ENCODE results near the gene COMMD6. TPM values are rescaled to one million over a fixed set of nuclear protein-coding genes. Genes with fewer than 3 reads are reported as not detected.
A peak's percentile ranks its signal among the peaks of the same experiment; 100 is the strongest.

COMMD6 gene
- total and polyA plus RNA-seq, 8 donors: 15.4 to 372 (median 152) TPM

DNA sequence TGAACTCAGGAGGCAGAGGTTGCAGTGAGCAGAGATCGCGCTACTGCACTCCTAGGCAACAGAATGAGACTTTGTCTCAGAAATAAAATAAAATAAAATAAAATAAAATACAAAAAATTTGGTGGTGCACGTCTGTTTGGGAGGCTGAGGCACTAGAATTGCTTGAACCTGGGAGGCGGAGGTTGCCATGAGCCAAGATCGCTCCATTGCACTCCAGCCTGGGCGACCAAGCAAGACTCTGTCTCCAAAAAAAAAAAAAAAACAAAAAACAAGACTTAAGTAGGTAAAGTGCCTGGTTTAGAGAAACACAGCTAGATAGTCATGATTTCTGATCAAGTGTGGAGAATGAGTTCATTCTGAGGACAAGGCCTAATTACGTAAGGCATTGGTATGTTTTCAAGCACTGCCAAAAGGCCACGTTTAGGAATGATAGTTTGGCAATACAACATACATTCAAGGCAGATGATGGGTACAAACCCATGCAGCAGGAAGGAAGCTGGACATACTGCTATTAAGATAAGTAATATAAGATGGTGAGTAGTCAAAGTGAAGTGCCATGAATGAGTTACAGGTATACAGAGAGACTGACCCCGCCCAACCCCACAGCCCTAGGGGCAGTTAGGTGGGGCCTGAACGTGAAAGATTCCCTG lies 7.2 kb upstream of the COMMD6 start:
- no peak for DNase-seq
- 82 to 89% (median 85%) methylated on average over 10 of the region's 10 CpGs for WGBS, 5 donors

GRCh38 chr13:75541961-75542360 lies 4.3 kb upstream of the COMMD6 start:
- H3K4me3 ChIP-seq: no peak overlapping the region
- DNase-seq: no peak
- WGBS, 5 donors: 86 to 100% (median 100%) methylated on average over 1 of the region's 1 CpG
- no peaks in the 10 kb centered on the region for H3K36me3 ChIP-seq
- H3K9me3 ChIP-seq: no peaks in the 10 kb centered on the region
- H3K27ac ChIP-seq: no peak overlapping the region
- intact Hi-C loops (cut with DNase I; ENCODE audit: low total_unique reads): no loop called here
- H3K4me1 ChIP-seq: peaks cover 2 to 9% (median 5%) of the 10 kb centered on the region in 4 donors
- TF ChIP-seq CTCF (IDR thresholded peaks at IDR 0.05): no peak
- no peaks in the 10 kb centered on the region for H3K27me3 ChIP-seq

More for the DNA sequence above, 7.2 kb upstream of the COMMD6 start:
- Histone ChIP-seq H3K4me3 (no peak overlapping the region), H3K4me1 (peaks cover 0 to 7% (median 2%) of the 10 kb centered on the region in 4 donors), H3K36me3 (no peaks in the 10 kb centered on the region), H3K27me3 (no peaks in the 10 kb centered on the region), H3K9me3 (no peaks in the 10 kb centered on the region), H3K27ac (no peak overlapping the region)
- TF ChIP-seq POLR2A (IDR thresholded peaks at IDR 0.05) (no peak), CTCF (IDR thresholded peaks at IDR 0.05) (no peak), EP300 (IDR thresholded peaks at IDR 0.05) (no peak)
- intact Hi-C loops (cut with DNase I; ENCODE audit: low total_unique reads): no loop called here

GRCh38 chr13:75541287-75541686 lies 3.6 kb upstream of the COMMD6 start:
- no peak overlapping the region for H3K27ac ChIP-seq
- TF ChIP-seq POLR2A (IDR thresholded peaks at IDR 0.05): no peak
- TF ChIP-seq CTCF (IDR thresholded peaks at IDR 0.05): no peak
- TF ChIP-seq POLR2AphosphoS5 (IDR thresholded peaks at IDR 0.05): no peak
- no peak for TF ChIP-seq EP300 (IDR thresholded peaks at IDR 0.05)
- H3K36me3 ChIP-seq: no peaks in the 10 kb centered on the region
- WGBS, 5 donors: 82 to 90% (median 83%) methylated on average over 4 of the region's 4 CpGs
- peaks cover 5 to 15% (median 12%) of the 10 kb centered on the region in 4 donors for H3K4me1 ChIP-seq
- H3K4me3 ChIP-seq: no peak overlapping the region
- H3K27me3 ChIP-seq: no peaks in the 10 kb centered on the region
- H3K9me3 ChIP-seq: no peaks in the 10 kb centered on the region
- intact Hi-C loops (cut with DNase I; ENCODE audit: low total_unique reads): no loop called here
- DNase-seq: peak in 1 of 2 donors; percentile 9

- H3K4me1 ChIP-seq: peaks cover 5 to 47% (median 29%) of the 10 kb centered on the region in 4 donors
- peaks cover 0 to 25% (median 10%) of the 10 kb centered on the region in 4 donors for H3K36me3 ChIP-seq
- H3K4me3 ChIP-seq: no peak overlapping the region
- DNase-seq: no peak
- H3K27me3 ChIP-seq: no peaks in the 10 kb centered on the region
- H3K27ac ChIP-seq: no peak overlapping the region
- intact Hi-C loops (cut with DNase I; ENCODE audit: low total_unique reads): no loop called here
- H3K9me3 ChIP-seq: no peaks in the 10 kb centered on the region
- 81 to 97% (median 89%) methylated on average over 1 of the region's 1 CpG for WGBS, 5 donors
- no peak for TF ChIP-seq POLR2AphosphoS5 (IDR thresholded peaks at IDR 0.05)
- TF ChIP-seq EP300 (IDR thresholded peaks at IDR 0.05): no peak
- TF ChIP-seq CTCF (IDR thresholded peaks at IDR 0.05): no peak
- no peak for TF ChIP-seq POLR2A (IDR thresholded peaks at IDR 0.05)
Observed at GRCh38 chr13:75533861-75534260, 3.8 kb downstream of the COMMD6 start.

Data from stomach (tissue), 9 donors.